NAMALWA (cell line): ENCODE results near the gene MAP3K4.

Experiments
- DNase-seq: peaks from one replicate; pipeline ENCODE4 v3.0.0-alpha.2; 2015; ENCODE audit warnings: low spot score

MAP3K4 gene, protein sequence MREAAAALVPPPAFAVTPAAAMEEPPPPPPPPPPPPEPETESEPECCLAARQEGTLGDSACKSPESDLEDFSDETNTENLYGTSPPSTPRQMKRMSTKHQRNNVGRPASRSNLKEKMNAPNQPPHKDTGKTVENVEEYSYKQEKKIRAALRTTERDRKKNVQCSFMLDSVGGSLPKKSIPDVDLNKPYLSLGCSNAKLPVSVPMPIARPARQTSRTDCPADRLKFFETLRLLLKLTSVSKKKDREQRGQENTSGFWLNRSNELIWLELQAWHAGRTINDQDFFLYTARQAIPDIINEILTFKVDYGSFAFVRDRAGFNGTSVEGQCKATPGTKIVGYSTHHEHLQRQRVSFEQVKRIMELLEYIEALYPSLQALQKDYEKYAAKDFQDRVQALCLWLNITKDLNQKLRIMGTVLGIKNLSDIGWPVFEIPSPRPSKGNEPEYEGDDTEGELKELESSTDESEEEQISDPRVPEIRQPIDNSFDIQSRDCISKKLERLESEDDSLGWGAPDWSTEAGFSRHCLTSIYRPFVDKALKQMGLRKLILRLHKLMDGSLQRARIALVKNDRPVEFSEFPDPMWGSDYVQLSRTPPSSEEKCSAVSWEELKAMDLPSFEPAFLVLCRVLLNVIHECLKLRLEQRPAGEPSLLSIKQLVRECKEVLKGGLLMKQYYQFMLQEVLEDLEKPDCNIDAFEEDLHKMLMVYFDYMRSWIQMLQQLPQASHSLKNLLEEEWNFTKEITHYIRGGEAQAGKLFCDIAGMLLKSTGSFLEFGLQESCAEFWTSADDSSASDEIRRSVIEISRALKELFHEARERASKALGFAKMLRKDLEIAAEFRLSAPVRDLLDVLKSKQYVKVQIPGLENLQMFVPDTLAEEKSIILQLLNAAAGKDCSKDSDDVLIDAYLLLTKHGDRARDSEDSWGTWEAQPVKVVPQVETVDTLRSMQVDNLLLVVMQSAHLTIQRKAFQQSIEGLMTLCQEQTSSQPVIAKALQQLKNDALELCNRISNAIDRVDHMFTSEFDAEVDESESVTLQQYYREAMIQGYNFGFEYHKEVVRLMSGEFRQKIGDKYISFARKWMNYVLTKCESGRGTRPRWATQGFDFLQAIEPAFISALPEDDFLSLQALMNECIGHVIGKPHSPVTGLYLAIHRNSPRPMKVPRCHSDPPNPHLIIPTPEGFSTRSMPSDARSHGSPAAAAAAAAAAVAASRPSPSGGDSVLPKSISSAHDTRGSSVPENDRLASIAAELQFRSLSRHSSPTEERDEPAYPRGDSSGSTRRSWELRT (N-terminal part only)

DNA sequence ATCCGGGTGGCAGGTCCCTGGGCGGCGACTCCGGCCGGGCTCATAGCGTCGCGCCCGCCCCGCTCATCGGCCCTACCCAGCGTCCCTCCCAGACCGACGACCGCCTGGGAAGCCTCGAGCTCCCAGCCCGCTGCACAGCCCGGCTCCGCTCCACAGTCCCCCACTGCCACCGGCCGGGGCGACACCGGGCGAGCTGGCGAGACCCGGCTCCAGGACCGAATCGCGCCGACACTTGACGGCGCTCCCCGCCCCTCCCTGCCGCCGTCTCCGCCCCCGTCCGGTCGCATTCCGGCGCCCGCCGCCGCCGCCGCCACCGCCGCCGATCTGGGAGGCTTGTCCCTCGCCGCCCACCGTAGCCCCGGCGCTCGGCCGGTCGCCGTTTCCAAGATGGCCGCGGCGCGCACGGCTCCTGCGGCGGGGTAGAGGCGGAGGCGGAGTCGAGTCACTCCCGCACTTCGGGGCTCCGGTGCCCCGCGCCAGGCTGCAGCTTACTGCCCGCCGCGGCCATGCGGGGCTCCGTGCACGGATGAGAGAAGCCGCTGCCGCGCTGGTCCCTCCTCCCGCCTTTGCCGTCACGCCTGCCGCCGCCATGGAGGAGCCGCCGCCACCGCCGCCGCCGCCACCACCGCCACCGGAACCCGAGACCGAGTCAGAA lies at the start of gene MAP3K4:
Gene MAP3K4, plus strand, starts transcription at position 364 of the 655 bp plus-strand sequence. Its CDS starts 163 bp downstream, at position 527.
- DNase-seq = peak; percentile 68

DNA sequence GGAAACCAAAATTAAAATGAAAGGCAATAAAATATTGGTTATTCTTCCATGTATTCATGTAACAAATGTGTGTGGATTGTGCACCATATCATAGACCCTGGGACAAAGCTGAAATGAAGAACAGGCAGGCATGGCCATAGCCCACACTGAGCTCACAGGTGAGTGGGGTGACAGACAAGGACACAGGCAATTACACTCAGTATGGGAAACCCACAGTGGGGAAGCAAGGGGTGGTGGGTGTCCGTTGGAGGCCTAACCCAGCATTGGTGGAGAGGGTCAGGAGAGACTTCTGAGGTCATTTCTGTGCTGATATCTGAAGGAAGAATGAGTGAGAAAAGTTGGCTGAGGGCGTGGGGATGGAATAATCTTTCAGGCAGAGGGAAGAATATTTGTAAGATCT lies 47.6 kb upstream of the MAP3K4 start:
- DNase-seq = no peak

DNA sequence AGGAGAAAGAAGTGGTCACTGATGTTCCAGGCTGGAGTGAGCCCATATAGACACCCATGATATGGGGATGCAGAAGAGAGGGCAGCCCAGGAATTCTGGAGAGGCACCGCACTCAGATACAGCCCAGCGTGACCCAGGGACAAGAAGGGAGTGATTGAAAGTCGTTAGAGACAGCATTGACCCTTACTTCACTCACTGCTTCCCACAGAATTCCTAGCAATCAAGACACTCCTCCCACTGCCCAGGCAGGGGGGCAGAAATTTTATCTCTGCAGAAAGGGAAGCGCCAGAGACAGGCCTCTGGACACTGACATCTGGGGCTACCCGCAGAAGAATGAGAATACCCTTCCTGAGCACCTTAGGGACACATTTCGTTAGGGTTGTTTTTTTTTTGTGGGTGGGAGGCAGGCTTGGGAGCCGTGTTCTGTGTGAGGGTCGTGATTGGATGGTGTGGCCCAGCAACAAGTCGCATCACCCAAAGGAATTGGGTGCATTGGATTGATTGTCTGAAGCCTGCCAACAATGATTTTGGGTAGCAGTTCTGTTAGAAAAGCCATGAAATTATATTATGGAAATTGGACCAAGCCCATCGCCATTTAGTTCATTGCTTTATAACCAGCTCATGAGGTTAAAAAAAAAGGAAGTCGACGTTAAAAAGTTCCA lies 45.9 kb upstream of the MAP3K4 start:
- peak; percentile 34 for DNase-seq

DNA sequence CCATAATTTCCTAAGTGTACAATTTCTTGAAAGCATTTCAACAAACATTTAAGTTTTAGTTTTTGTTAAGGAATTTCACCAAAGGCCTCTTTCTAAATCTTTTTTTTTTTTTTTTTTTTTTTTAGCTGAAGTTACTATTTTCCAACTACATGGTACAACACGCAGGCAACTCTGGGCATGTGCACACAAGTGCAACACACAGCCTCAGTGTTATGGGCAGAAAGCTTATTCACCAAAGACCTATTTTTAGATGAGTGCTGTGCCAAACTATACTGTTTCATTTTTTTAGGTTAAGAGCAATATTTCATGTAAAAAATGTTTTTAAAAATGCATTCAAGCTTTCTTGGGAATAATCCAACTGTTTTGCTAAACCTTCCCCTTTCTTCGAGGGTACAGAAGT lies 42.0 kb upstream of the MAP3K4 start:
- no peak for DNase-seq

DNA sequence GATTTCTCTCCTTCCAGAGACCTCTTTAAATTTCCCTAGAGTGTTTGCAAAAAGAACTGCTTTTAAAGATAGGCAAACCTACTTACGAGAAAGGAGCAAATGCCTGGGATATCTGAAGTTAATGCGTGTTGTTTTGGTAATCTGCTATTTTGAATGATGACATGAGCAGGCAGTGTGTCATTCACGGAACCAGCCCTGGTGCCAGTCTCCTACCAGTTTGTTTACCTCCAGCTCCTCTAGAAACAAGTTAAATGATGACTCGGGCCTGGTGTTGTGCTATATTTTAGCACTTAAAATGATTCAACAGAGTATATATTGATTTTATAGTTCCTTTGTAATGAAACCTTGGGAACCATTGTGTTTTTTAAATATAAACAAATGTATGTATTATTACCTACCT lies 41.1 kb upstream of the MAP3K4 start:
- no peak for DNase-seq

DNA sequence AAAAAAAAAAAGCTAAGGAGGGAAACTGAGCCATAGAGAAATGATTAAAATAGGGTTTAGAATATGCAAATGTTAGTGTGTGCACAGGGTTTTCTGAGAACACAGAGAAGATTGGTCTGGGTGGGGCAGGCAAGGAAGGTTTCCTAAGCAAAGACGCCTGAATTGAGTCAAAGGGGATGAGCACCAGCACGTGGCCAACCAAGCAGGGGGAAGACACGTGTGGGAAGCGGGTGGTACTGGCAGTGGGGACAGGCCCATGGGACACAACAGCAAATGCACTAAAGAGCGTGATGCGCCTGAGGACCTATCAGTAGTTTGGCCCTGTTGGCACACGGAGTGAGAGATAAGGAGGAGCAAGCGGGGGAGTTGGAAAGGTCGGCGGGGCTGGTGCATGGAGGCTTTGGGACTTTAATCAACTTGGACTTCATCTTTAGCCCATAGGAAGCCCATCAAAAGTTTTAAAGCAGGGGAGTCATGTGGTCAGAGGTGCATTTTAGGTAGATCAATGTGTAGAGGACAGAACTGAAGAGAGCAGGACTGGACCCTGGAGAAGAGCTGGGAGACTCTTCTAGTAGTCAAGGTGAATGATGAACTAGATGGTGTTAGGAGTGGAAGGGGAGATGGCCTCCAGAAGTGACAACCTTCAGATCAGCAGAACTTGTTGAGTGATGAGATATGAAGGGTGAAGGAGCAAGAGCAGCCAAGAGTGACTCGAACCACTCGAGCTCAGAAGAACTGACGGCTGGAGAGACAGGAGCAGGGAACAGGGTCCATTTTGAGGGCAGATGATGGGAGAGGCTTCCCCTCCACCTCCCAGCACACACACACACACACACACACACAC lies 40.2 kb upstream of the MAP3K4 start:
- no peak for DNase-seq

DNA sequence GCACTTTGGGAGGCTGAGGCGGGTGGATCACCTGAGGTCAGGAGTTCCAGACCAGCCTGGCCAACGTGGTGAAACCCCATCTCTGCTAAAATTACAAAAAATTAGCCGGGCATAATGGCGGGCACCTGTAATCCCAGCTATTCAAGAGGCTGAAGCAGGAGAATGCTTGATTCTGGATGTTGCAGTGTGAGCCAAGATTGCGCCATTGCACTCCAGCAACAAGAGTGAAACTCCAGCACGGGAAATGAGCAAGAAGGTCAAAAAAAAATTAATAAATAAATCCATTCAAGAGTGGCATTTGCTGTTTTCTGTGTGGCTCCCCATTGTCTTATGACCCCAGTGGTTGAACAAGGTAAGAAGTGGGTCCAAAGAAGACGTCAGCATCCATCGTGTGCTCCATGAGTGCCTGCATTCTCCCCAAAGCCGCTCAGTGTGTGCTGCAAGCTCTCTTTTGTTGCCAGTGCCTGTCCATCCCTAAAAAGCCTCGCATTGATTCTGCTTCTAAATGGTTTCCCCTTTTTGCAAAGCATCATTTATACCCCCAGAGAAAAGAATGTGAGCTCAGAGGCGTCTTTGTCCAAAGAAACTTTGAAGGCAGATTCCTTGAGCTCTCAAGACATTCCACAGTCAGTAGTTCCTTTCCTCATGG lies 38.8 kb upstream of the MAP3K4 start:
- DNase-seq = no peak

DNA sequence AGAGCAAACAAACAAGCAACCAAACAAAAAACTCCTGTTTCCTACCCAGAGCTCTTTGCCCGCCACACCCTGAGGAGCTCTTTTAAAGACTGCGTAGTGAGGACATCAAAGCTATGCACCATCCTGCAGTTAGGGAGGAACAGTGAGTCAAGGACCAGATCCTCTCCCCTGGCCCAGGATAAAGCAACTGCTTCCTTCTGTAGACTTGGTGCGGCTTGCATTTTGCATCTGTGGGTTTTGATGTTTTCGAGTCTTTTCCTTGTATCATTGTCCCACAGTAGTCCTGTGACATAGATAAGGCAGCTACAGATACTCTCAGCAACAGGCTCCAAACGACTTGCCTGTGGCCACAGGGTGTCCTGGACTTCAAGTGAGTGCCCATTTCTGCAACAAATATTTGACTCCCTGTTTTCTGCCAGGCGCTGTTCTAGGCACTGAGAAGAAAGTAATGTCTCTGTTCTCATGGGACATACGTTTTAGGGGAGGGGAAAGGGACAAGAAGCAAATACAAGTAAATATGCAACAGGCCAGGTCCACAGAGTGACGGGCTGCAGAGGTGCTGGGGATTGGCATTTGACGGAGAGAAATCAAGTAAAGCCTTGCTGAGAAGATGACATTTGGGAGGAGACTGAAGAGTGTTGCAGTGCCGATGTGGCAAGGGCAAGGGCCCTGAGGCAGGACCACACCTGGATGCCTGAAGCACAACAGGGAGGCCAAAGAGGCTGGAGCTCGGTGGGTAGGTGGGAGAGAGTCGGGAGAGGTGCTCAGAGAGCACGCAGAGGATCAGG lies 35.9 kb upstream of the MAP3K4 start:
- DNase-seq = no peak

DNA sequence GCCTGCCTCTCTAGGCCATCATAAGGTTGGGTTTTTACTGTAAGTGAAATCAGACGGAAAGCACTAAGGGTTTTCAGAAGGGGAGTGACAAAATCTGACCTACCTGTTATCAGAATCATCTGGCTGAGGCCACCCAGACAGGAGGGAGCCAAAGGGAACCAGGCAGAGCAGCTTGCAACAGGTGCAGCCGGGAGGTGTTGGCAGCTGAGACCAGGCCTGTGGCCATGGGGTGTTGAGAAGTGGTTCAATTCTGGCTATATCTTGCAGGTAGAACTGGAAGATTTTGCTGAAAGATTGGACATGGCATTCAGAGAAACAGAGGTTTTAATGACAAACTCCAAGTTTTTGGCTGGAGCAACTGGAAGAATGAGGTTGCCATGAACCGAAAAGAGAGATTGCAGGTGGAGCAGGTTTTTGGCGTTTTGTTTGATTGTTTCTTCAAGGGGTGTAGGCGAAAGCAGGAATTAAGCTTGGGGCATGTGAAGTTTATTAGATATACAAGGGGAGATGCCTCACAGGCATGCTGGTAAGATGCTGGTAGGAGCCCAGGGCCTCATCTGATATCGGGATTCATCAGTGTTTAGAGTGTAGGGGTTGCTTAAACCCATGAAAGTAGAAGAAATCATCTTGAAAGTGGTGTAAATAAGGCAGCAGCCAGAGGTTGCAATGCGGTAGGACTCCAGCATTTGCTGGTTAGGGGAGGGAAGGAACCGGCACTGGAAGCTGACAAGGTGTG lies 35.1 kb upstream of the MAP3K4 start:
- DNase-seq = no peak

DNA sequence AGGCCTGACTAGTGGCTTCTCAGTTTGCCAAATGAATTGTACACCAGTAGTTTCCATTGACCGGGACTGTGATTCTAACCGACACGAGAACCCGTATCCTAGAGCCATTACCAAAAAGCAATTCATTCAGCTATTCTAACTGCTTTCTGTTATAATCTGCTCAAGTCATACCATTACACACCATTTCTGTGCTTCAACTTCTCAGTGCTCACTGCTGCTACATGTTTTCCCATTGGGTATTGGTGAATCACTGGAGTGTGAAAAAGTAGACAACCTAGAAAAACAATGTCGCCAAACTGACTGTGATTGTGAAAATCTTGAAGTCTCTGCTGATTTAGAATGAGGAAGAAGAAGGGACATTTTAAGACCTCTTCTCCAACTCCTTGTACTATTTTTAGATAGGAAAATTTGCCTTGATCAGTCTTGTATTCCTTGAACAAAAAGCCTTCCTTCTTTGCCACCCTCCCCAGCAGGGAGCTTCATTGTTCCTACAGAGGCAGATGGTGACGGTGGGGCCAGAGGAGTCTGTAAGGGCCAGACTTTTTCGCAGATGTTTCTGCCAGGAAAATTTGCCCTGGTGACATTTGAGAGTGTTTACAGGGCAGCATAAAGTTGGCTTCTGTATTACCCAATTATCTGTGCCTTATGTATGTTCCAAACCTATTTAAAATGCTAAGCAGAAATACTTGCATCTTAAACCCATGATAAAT lies 31.7 kb upstream of the MAP3K4 start:
- DNase-seq = no peak

DNA sequence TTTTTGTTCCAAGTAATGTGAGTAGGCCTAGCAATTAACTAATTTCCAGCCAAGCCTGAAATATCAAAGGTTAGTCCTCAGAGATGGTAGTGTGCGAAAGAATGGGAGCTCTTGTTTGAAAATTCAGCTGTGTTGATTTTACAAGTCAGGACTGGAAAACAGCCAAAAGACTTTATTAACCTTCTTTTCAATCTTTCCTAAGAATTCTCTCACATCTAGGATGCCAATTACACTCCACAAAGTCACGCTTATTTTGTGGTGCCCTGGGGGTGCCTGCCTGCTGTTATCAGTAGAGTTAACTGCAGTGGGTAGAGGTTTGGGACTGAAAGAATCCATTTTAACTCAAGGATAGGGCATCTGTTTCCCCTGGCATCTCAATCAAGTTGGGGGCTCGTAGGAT lies 30.7 kb upstream of the MAP3K4 start:
- DNase-seq = no peak

DNA sequence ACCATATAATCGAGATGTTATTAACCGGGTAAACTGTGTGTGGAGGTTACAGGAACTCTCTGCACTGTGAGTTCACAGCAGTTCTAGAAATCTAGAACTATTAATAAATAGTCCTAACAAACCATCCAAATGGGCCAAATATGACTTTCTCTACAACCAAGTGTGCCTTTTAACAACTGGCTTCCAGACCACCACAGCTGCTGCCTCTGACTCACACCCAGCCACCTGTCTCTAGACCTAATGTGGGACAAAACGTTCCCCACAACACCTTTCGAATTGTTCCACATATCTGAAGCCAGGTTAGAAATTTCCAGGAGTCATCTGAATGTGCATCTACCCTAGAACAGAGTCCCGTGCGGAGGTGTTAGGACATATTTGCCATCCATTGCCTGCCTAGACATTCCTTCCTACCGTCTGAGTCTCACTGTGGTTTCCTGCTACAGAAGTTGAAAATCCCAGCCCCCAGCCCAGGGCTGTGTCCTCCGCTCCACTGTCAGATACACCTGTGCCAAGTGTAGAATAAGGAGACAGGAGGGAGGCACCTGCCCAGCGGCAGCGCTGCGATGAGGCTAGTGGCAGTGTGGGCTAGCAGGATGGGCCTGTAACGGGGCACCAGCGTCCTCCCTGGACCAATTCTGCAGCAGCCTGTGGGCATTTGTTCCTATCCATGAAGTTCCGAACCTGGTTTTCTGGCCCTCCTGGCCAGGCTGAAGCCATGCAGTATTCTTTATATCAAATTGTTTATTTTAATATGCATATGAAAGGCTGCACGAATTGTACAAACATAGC lies 28.5 kb upstream of the MAP3K4 start:
- no peak for DNase-seq

DNA sequence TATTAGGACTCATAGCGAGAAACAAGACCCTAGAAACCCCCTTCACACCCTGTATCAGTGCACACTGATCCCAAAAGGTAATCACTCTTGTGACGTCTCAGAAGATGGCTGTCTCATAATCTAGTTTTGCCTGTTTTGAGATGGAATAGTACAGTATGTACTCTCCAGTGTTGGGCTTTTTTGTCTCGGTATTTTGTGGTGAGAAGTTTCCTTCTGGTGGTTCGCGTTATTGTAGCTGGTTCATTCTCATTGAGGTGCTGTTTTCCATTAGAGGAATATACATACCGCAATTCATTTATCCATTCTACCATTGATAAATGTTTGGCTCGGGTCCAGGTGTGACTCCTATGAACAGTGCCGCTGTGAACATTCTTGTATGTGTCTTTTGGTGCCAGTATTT lies 27.9 kb upstream of the MAP3K4 start:
- no peak for DNase-seq

DNA sequence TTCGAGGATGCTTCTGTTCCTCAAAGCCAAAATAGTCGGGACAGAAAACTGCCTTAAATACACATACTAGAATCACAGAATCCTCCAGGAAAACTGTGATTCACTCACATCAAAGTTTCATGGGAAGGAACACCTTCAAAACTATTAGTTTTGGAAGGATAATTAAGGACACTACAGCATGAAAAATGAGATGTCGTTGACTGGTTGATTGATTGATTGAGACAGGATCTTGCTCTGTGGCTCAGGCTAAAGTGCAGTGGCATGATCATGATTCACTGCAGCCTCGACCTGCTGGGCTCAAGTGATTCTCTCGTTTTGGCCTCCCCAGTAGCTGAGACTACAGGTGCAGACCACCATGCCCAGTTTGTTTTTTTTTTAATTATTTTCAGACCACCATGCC lies 25.7 kb upstream of the MAP3K4 start:
- no peak for DNase-seq

DNA sequence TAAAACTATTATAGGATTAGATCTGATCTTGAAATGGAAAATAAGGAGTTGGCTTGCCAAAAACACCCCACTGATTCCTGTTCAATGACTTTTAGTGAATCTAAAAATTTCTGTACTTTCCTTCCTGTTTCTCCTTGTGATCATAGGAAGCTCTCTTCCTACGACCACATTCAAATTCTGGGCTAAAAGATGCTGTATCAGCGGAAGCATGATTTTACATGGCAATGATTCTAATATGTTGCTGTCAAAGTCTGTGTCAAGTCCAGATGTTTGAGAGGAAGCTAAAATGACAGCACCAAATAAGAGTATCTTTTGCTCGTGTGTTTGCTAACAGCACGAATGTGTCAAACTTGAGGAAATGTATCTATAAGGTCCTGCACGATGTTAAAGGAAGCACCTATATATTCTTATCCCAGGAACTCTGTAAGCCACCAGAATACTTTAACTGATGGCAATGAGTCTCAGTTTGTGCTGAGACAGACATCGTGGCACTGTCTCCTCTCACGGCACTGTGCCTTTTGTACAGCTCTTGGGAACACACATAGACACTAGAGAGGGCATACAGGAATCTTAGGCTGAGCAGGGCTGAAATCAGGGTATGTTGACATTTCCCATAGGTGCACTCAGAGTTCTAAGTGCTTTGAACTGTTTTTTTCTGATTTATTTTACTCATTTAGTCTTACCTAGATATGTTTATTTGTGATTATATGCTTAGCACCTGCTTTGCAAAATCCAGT lies 24.9 kb upstream of the MAP3K4 start:
- DNase-seq = no peak

DNA sequence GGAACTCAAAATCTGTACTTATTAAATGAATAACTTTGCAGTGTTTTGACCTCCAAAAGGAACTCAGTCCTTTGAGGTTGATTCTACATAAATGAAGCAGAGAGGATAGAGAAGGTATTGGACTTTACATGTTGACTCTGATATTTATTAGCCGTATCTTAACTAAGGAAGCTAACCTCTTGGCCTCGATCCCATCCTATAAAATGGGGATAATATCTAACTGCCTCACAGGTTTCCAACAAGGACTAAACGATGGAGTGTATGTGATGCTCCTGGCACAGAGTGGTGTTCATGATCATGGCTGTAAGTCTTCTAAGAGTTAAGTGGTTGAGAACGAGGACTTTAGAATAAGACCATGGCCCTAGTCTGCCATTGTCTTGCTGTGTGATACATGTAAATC lies 24.2 kb upstream of the MAP3K4 start:
- DNase-seq = no peak
